ENCODE results near the gene SWI5.
"Not testable (repeated sequence)": the region's sequence is repeated elsewhere in the genome, so short reads cannot be mapped to it uniquely, and the experiment has no call there.

The SWI5 gene

DNA sequence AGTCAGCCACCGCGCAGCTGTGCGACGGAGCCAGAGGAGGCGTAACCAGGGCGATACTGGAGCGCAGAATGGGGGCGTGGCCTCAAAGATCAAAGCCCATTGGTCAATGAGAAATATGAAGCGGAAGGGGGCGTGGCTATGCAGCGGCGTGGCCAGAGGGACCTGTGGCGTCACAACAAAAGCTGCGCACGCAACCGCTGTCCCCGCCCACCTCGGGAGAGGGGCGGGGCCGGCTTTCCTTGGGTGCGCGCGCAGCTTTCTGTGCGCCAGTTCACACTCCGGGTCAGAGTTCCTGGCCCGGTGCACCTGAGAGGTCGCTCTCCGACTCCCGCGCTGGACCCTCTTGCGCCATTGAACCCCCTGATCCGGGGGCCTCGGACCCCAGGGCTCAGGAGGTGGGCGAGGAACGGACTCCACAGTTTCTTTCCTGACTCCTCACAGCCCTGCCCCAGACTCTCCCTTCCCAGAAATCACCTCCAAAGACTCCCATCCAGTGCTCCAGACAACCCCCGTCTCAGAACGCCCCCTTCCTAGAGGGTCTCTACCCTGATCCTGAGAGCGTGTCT lies at the start of gene SWI5:
TSS of gene SWI5 (plus strand) at position 269 of the 566 bp plus-strand sequence.
- DNase-seq (ENCODE audit: low spot score) = peak; percentile 100

GRCh38 chr9:128226412-128226801 lies 49.7 kb upstream of the SWI5 start:
- no peak for DNase-seq (ENCODE audit: low spot score)

DNA sequence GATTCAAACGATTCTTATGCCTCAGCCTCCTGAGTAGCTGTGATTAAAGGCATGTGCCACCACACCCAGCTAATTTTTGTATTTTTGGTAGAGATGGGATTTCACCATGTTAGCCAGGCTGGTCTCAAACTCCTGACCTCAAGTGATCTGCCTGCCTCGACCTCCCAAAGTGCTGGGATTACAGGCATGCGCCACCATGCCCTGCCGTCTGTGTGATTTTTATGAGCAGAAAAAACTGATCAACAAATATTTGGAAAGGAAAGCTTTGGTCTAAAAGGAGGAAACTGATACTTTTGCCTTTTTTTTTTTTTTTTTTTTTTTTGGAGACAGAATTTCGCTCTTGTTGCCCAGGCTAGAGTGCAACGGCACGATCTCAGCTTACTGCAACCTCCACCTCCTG lies 45.2 kb upstream of the SWI5 start:
- DNase-seq (ENCODE audit: low spot score) = not testable (repeated sequence)

DNA sequence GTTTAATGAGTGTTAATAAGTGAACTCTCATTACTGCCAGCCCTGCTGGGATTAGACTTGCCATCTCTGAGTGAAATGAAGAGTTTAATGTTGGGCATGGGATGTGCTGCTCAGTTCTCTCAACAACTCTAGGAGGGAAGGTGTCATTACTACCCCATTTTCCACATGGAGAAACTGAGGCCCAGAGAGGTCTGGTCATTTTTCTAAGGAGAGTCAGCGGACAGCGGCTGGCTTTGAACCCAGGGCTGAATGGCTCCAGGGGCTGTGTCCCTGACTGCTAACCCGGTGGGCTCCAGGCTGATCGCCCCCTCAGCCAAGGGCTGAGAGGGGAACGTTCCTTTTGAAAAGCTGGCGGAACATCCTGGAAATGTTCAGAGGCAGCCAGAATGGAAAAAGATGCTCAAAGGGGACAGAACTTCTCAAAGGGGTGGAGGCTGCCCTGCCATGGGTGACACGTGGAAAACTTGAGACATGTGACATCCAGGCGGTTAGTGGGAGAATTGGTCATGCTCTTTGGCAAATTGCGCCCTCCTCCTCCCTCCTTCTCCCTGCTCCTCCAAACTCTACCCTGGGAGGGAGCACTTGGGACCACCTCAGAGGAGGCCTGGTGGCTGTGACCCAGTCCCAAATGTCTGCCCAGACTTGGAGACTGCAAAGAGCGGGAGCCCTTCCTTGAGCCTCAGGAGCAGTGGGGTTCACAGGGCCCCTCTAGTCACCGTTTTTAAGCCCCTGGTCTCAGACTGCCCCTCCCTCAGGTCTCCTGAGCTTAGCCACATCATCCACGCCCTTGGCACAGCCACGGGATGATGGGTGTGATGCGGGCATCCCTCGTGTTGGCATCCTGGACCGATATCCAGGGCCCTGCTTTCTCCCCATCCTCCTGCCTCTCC lies 44.2 kb upstream of the SWI5 start:
- DNase-seq (ENCODE audit: low spot score) = no peak

DNA sequence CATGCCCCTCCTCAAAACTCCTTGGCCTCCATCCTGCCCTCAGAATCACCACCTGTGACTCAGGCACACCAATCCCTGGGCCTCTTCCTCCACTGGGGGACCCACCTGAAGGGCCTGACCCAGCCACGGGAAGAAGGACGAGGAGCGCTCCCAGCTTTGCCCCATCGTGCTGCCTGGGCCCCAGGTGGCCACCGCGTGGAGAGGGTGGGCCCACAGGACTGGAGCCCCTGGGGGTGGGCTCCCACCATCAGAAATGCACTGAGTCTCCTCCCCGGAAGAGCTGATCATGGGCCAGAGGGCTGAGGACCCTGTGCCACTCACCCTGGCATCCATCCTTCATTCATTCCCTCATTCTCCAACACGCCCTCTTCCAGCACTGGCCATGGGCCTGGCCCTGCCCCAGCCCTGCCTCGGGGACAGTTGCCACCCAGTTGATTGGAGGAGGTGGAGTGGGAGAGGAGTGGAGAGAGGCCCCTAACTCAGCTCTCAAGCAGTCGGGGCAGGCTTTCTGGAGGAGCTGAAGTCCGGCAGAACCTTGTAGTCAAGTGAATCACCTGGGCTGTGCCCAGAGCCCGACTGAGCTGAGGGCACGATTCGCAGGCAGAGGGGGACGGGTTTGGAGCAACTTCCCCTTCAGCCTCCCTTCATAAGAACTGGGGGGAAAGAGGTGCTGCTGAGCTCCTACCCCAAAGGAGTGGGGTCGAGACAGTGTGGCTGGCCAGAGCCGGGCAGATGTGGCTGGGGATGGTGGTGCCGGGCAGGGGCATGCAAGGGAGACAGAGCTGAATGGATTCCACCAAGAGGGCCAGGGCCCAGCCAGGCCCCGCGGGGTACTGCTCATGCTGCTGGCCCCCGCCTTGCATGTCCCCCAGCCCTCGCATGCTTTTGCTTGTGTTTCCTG lies 43.3 kb upstream of the SWI5 start:
- DNase-seq (ENCODE audit: low spot score) = no peak

DNA sequence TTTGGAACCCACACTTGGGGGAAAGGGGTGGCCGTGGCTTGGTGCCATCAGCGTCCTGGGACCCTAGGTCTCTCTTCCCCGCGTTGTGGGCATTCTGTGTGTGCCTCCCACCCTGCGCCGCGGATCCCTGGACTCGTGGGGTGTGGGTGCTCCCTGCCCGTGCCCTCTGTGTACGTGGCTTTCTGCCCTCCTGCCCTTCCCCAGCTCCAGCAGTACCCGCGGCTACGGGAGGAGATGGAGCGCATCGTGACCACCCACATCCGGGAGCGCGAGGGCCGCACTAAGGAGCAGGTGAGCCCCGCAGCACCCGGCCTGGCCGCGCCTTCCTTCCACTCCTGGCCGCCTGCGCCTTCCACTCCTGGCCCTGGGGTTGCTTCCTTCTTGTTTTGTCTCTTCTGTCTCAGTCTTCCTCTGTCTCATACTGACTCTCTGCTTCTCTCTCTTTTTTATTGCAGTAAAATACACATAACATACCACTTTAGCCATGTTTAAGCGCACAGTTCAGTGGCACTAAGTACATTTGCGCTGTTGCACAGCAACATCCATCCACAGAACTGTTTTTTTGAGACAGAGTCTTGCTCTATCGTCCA lies 42.2 kb upstream of the SWI5 start:
- DNase-seq (ENCODE audit: low spot score) = no peak

GRCh38 chr9:128242124-128242523 lies 34.0 kb upstream of the SWI5 start:
- DNase-seq (ENCODE audit: low spot score) = no peak

DNA sequence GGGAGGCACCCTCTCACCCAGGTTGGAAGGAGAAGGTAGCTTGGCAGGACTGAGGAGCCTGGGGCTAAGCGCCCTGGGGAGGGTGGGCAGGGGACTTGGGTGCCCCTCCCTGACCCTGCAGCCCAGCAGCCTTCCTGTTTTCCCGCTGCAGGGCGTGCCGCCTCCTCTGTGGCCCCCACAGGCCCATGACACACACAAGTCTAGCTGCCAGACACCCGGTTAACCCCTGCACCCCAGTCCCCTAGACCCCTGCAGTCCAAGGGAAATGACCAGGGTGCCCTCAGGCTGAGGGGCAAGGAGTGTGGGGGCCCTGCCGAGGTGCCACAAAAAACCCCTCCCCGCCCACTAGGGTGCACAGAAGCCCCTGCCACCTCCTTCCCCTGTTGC lies 33.3 kb upstream of the SWI5 start:
- DNase-seq (ENCODE audit: low spot score) = no peak

DNA sequence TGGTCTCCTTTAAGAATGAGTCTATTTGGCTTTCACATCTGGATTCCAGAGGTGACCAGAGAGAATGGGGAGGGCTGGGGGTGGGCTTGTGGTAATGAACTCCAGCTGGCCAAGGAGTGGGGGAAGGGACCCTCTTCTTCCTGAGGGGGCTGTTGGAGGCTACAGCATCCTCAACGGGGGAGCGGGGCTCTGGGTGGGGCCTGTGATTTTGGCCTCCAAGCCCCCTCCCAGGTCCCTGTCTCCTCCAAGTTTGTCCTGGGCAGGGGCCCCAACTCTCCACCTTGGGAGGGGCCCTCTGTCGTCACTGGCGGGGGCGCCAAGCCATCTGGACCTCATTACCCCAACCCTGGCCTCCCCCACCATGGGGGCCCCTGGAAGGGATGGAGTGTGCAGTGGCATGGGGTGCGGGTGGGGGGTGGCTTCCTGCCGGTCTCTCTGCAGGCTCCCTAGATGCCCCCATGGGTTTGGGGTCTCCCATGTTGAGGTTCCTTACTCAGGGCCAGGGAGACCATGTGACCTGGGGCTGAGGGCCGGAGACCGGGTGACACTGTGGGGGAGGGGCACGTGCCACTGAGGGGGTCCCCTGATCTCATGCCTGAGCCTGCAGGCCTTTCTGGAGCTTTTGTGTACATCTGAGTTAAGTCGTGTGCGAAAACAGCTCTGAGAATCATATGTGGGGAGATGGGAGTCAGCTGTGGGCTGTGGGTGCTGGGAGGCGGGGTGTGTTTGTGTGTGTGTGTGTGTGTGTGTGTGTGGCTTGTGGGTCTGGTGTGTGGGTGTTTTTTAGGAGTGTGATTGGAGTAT lies 32.7 kb upstream of the SWI5 start:
- no peak for DNase-seq (ENCODE audit: low spot score)

DNA sequence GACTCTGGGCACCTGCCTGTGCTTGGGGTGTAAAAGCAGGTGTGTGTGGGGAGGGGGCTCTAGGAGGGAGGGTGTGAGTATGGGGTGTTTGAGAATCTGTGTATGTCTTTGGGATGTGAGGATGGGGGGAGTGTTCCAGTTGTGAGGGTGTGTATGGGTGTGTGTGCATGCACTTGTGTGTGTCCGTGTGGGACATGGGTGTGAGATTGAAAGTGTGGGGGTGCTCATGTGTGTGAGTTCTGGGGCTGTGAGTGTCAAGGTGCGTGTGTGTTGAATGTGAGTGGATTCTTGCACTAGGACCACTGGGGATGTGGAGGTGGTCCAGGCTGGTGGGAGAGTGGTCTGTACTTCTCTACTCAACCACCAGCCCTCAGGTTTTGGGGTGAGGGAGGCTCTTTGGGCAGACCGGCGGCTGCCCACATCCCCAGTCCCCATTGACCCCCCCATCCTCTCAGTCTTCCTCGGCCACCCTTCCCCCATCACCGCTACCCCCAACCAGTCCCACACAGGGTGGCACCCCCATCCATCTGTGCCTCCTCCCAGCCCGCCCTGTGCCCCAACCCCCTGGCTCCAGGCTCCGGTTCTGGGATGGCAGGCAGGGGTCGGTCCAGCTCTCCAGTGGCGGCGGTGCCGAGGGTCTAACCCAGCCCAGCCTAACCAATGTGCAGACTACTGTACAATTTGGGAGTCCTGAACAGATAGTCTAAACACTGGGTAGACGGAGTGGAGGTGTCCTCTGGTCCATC lies 31.8 kb upstream of the SWI5 start:
- no peak for DNase-seq (ENCODE audit: low spot score)

GRCh38 chr9:128244837-128245231 lies 31.2 kb upstream of the SWI5 start:
- DNase-seq (ENCODE audit: low spot score) = no peak

DNA sequence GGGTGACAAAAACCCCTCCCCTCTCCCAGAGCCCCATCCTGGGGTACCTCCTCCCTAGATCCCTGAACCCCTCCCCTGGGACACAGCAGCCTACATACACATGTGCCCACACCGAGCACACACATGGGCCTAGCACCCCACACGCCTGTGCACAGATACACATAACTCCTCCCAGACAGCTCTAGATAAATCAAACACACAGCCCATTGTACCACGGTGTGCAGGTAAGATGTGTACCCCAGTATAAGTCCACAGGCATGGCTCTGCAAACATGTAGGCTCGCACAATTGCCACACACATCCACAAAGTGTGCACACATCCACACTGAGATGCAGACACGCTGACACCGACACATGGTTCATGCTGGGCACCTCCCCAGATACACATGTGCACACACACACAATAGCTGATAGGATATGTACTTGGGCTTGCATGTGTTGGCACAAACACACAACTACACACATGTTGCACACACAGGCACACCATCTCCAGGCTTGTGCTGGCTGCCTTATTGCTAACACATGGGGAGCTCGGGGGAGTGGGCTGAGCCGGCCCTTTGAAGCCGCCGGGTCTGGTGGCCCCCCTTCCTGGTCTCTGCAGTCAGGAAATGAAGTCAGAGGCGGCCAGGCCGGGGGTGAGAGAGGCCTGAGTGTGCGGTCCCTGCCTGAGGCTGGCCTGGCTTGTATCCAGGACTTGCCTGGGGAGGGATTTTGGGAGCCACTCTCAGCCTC lies 30.5 kb upstream of the SWI5 start:
- no peak for DNase-seq (ENCODE audit: low spot score)

GRCh38 chr9:128246471-128246870 lies 29.6 kb upstream of the SWI5 start:
- no peak for DNase-seq (ENCODE audit: low spot score)

GRCh38 chr9:128247226-128247803 lies 28.8 kb upstream of the SWI5 start:
- no peak for DNase-seq (ENCODE audit: low spot score)

DNA sequence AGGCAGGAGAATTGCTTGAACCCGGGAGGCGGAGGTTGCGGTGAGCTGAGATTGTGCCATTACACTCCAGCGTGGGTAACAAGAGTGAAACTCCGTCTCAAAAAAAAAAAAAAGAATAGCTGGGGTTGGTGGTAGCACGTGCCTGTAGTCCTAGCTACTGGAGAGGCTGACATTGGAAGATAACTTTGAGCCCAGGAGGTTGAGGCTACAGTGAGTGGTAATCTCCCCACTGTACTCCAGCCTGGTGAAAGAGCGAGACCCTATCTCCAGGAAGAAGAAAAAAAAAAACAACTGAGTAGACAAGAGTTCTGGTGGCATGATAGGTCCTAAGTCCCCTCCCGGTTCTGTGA lies 26.5 kb upstream of the SWI5 start:
- DNase-seq (ENCODE audit: low spot score) = no peak

- peak; percentile 94 for DNase-seq (ENCODE audit: low spot score)
These were observed 25.9 kb upstream of the SWI5 start for GRCh38 chr9:128249908-128250838.

DNA sequence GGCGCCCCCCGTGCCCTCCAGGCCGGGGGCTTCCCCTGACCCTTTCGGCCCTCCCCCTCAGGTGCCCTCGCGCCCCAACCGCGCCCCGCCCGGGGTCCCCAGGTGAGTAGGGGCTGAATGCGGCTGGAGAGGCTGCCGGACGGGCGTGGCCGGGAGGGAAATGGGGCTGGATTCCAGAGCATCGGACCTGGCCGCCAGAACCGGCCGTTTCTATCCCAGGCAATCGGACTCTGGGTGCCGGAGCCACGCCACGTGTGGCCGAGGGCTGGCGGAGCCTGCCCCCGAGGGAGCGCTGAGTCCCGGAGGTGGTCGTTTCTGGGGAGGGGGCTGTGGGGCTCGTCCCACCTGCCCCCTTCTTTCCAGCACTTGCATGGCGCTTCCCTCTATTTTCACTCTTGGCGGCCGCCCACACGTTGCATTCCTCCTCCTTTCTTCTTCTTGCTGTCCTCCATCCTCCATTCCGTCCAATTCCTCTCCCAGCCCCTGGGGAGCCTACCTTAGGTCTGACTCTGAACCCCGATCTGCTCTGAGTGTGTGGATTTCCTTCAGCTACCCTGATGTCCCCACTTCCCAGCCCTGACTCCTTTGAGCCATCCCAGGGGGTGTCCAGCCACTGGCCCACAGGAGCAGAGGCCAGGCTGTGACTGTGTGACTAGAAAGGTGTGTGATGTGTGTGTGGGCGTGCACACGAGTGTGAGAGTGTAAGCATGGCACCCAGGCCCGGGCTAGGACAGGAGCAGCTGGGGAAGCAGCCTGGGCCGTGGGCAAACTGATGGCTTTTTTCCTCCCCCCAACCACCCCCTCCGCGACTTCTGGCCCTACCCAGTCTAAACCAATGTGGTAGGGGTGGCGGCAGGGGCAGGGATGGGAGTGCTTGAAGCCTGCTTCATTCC lies 25.0 kb upstream of the SWI5 start:
- no peak for DNase-seq (ENCODE audit: low spot score)

DNA sequence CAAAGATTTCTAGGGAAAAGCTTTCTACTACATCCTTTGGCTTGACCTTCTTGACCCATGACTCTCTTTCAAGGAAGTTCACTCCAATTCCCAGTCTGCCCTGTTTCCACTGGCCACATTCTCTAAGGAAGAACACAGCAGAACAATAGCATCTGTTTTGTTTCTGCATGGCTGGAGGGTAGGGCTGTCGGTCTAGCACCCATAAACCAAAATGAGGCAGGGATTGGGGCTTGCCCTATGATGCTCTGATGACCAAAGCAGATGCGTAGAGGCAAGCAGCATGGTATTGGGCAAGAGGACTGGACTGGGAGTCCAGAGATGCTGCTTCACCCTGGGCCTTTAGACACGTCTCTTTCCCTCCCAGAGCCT lies 24.4 kb upstream of the SWI5 start:
- DNase-seq (ENCODE audit: low spot score) = no peak

All from LoVo (cell line).